Tibial nerve (tissue), 4 donors: ENCODE results near the gene DNAJB12. TPM values are rescaled to one million over a fixed set of nuclear protein-coding genes. Genes with fewer than 3 reads are reported as not detected.
A peak's percentile ranks its signal among the peaks of the same experiment; 100 is the strongest.

ENCODE experiments used
- DNase-seq, 2 donors: peaks; one replicate each; pipeline ENCODE4 v3.0.0-alpha.2; 2019; ENCODE audit warnings: low spot score in 2 of 2
- H3K27ac ChIP-seq, 4 donors: fragments of 200-600 bp; sonication (generic) in 3 of 4; one replicate each; pipeline ENCODE4 v1.5.1; 2017 to 2019; ENCODE audit warnings: mild to moderate bottlenecking in 1 of 4
- H3K27me3 ChIP-seq, 2 donors: fragments of 200-600 bp; sonication (generic) in 1 of 2; one replicate each; pipeline versions ENCODE4 v1.5.1 to v1.6.0; 2017 to 2019
- H3K36me3 ChIP-seq, 3 donors: fragments of 200-600 bp; sonication (generic); one replicate each; pipeline ENCODE4 v1.5.1; 2018 to 2019
- H3K4me1 ChIP-seq, 4 donors: fragments of 200-600 bp; sonication (generic) in 3 of 4; one replicate each; pipeline ENCODE4 v1.5.1; 2017 to 2019
- H3K4me3 ChIP-seq, 4 donors: fragments of 200-600 bp; sonication (generic) in 3 of 4; one replicate each; pipeline ENCODE4 v1.5.1; 2017 to 2019; ENCODE audit warnings: mild to moderate bottlenecking in 1 of 4, moderate library complexity in 1 of 4
- H3K9me3 ChIP-seq, 4 donors: fragments of 200-600 bp; sonication (generic) in 3 of 4; one replicate each; pipeline ENCODE4 v1.5.1; 2017 to 2019
- EP300 ChIP-seq, 2 donors: sonication (generic); formaldehyde crosslinking; IDR thresholded peaks; one replicate each; pipeline ENCODE4 v1.6.1; 2017; ENCODE audit warnings: antibody characterized with exemption in 2 of 2, mild to moderate bottlenecking in 1 of 2
- POLR2A ChIP-seq, 2 donors: fragments of 450-650 bp; IDR thresholded peaks; one replicate each; pipeline ENCODE4 v1.6.1; 2017; ENCODE audit warnings: antibody characterized with exemption in 2 of 2, mild to moderate bottlenecking in 2 of 2, moderate library complexity in 2 of 2
- WGBS, 2 donors: methylation state at CpG; one replicate each; pipeline ENCODE4 v1.1.5; 2018; 5-methylcytosine and 5-hydroxymethylcytosine counted together
- total RNA-seq, 4 donors: library from RNA; depleted of rRNA; stranded (reverse); fragments of >200 nt; gene quantifications; one replicate each; pipeline ENCODE4 v1.1.0, GENCODE V29; 2016
- TF ChIP-seq, protein P1 (sequence below), 5 experiments: fragments of 200-600 bp in 3 of 5; fragments of 450-650 bp in 2 of 5; sonication (generic) in 3 of 5; IDR thresholded peaks; one replicate each; pipeline ENCODE4 v1.5.1; 2016 to 2019; ENCODE audit warnings: antibody characterized with exemption in 5 of 5, mild to moderate bottlenecking in 3 of 5, moderate library complexity in 2 of 5

The DNAJB12 gene
- total RNA-seq, 4 donors from 2014 or later = 81.3 to 115 (median 98.9) TPM

DNA sequence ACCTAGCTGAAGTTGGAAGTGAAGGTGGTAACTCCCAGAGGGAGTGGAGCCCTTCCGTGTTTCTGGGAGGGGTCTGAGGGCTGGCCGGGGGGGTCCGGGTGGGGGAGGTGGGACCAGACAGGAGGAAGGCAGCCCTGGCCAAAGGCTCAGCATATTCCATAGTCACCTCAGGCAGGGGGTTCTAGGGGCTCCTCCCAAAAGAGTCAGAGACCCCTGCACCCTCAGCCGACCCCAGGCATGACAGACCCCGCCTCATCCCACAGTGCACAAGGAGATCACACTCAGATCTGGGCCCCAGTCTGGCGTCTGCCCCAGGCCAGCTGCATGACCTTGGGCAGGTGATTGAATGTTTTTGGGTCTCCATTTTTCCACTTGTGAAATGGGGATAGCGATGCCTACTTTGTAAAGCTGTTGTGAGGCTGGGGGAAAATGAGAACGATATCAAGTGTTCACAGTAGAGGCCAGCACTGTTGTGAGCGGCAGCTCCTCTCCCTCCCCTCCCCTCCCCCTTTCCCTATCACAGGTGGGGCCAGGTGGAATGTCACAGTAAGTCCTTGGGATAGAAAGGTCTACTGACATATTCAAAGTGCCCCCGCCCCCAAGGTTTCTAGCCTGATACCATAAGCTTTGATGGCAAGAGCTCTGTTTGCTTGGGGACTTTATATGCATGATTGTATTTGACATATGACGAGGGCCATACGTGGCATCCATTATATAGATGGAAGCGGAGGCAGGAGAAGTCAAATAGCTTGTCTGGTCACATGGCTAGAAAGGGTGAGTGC lies 33.3 kb downstream of the DNAJB12 start:
- TF ChIP-seq EP300 (IDR thresholded peaks at IDR 0.05) = no peak
- TF ChIP-seq POLR2A (IDR thresholded peaks at IDR 0.05) = no peak
- TF ChIP-seq, protein P1, sequence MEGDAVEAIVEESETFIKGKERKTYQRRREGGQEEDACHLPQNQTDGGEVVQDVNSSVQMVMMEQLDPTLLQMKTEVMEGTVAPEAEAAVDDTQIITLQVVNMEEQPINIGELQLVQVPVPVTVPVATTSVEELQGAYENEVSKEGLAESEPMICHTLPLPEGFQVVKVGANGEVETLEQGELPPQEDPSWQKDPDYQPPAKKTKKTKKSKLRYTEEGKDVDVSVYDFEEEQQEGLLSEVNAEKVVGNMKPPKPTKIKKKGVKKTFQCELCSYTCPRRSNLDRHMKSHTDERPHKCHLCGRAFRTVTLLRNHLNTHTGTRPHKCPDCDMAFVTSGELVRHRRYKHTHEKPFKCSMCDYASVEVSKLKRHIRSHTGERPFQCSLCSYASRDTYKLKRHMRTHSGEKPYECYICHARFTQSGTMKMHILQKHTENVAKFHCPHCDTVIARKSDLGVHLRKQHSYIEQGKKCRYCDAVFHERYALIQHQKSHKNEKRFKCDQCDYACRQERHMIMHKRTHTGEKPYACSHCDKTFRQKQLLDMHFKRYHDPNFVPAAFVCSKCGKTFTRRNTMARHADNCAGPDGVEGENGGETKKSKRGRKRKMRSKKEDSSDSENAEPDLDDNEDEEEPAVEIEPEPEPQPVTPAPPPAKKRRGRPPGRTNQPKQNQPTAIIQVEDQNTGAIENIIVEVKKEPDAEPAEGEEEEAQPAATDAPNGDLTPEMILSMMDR (IDR thresholded peaks at IDR 0.05) = no peak
- no peaks in the 10 kb centered on the region for H3K27me3 ChIP-seq
- DNase-seq = no peak
- no peak overlapping the region for H3K4me3 ChIP-seq
- WGBS, 2 donors = 80% methylated on average over 10 to 13 of the region's 13 CpGs
- peak overlapping the region; percentile 77 to 91 (median 90) for H3K27ac ChIP-seq
- H3K36me3 ChIP-seq = no peaks in the 10 kb centered on the region
- peaks cover 0 to 90% (median 53%) of the 10 kb centered on the region in 4 donors for H3K4me1 ChIP-seq
- no peaks in the 10 kb centered on the region for H3K9me3 ChIP-seq

DNA sequence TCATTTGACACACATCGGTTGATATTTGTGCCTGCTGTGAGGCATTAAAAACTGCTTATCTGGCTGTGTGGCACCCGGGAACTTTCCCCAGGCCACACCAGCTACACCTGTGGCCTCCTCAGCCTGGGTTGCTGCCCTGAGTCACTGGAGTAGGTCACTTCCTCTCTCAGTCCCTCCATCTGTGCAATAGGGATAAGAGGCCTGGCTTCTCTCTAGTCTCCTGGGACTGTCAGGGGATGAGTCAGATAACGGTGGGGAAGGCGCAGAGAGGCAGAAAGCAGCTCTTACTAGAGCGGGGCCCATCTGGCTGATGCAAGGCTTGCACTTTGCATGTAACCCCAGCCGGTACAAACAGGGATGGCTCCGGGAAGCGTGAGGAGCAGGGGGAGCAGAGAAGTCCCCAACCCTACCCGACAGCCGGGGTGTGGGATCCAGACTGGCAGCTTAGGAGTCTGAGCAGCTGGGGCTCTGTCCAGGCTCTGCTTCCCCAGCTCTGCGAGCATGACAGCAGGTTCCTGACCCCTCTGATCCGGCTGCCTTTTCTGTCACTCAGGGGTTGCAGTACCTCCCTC lies 34.0 kb downstream of the DNAJB12 start:
- Histone ChIP-seq H3K27me3 (no peaks in the 10 kb centered on the region), H3K27ac (peak overlapping the region; percentile 77 to 91 (median 90)), H3K9me3 (no peaks in the 10 kb centered on the region), H3K4me3 (no peak overlapping the region), H3K4me1 (peaks cover 0 to 92% (median 57%) of the 10 kb centered on the region in 4 donors), H3K36me3 (no peaks in the 10 kb centered on the region)
- peak in 1 of 2 donors; percentile 77 for DNase-seq
- TF ChIP-seq EP300 (IDR thresholded peaks at IDR 0.05) = peak in 1 of 2 donors; percentile 76
- TF ChIP-seq, protein P1 (IDR thresholded peaks at IDR 0.05) = peak in 1 of 5 experiments; percentile 20
- TF ChIP-seq POLR2A (IDR thresholded peaks at IDR 0.05) = no peak
- 28 to 33% methylated on average over 9 to 12 of the region's 12 CpGs for WGBS, 2 donors

DNA sequence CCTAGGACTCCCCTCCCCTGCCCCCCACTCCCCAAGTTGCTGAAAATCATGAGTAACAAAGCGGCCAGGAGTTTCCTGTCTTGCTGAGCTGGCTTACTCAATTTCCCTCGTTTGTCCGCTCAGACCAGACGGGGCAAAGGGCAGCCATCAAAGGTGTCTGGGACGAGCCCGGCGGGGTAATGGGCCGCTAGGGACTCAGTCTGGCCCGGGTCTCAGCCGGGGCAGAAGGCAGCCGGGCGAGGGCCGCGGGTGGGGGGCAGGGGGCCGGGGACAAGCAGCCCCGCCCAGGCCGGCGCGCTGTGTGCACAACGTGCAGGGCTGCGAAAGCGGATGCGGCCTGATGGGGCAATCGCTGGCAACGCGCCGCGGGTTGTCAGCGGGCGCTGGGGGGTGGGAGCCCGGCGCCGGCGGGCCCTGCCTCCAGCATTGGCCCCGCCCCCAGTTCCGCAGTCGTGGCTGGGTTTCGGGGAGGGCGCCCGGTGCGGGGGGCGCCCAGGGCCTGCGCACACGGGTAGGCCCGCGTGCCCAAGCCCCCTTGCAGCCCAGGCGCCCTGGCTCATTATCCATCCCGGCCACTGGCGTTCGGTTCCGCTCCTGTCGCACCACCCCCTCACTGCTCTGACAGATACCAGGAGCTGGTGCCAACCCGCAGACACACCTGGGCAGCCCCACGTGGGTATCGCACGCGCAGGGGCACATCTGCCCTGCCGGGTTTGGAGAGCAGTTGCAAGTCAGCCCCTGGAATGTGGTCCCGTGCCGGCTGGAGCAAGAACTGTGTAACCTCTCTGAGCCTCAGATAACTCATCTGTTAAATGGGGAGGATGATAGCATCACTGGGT lies 35.1 kb downstream of the DNAJB12 start:
- peaks cover 0 to 92% (median 55%) of the 10 kb centered on the region in 4 donors for H3K4me1 ChIP-seq
- peak overlapping the region; percentile 27 to 55 (median 50) for H3K4me3 ChIP-seq
- TF ChIP-seq EP300 (IDR thresholded peaks at IDR 0.05) (peak; percentile 46 to 90), POLR2A (IDR thresholded peaks at IDR 0.05) (peak; percentile 39 to 62)
- TF ChIP-seq, protein P1 (IDR thresholded peaks at IDR 0.05) = peak in 2 of 5 experiments; percentile 33 to 63
- H3K36me3 ChIP-seq = no peaks in the 10 kb centered on the region
- peak overlapping the region; percentile 77 to 91 (median 90) for H3K27ac ChIP-seq
- 3 to 4% methylated on average over 25 to 36 of the region's 60 CpGs for WGBS, 2 donors
- DNase-seq = peak; percentile 89 to 90
- H3K9me3 ChIP-seq = no peaks in the 10 kb centered on the region
- H3K27me3 ChIP-seq = no peaks in the 10 kb centered on the region

DNA sequence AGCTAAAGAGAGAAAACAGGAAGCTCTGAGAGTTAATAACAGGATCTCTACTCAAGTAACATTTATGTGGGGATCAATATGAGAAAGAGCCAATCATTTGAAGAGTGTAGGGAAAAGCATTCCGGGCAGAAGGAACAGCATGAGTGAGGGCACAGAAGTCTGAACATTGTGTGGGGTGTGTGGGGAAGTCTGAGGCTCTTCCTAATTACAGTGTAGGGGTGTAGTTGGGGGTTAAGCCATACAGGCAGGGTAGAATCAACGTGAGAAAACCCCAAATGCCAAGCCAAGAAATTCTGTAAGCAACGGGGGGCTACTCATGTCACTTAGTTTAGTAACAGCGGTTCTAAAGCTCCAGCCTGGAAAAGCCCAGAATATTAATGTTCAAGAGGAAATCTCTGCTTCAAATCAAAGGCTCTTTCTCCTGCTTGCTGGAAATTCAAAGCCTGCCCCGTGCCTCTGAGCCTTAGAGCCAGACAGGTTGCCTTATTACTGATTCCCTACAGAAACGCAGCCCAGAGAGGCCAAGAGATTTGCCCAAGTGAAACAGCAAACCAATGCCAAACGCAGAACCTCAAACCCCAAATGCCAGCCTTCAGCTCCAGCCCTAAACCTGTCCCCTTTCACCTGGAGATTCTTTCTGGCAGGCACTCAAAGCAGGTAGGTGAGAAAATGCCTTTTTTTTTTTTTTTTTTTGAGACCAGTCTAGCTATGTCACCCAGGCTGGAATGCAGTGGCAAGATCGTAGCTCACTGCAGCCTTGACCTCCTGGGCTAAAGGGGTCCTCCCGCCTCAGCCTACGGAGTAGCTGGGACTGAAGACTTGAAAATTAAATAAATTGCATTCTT lies 36.1 kb downstream of the DNAJB12 start:
- WGBS, 2 donors = 52 to 63% methylated on average over 10 of the region's 10 CpGs
- Histone ChIP-seq H3K4me1 (peaks cover 0 to 88% (median 49%) of the 10 kb centered on the region in 4 donors), H3K27ac (peak overlapping the region; percentile 77 to 91 (median 90))

More for the DNA sequence above, 36.1 kb downstream of the DNAJB12 start:
- TF ChIP-seq POLR2A (IDR thresholded peaks at IDR 0.05) (no peak), EP300 (IDR thresholded peaks at IDR 0.05) (no peak)
- TF ChIP-seq, protein P1 (IDR thresholded peaks at IDR 0.05) = no peak
- Histone ChIP-seq H3K9me3 (no peaks in the 10 kb centered on the region), H3K4me3 (peak overlapping the region in 2 of 4 donors; percentile 54 to 55), H3K27me3 (no peaks in the 10 kb centered on the region), H3K36me3 (no peaks in the 10 kb centered on the region)
- no peak for DNase-seq
